ENCODE results near the gene TMEM176A.

Gene TMEM176A

GRCh38 chr7:150801946-150802771, 1.6 kb downstream of the TMEM176A start:
- DNase-seq (no peak), ATAC-seq (ENCODE audit: insufficient read depth, low read depth) (no peak)
- TF ChIP-seq CTCF (IDR thresholded peaks at IDR 0.05; ENCODE audit: borderline replicate concordance, extremely low read depth, low read length, poor library complexity, severe bottlenecking) (no peak), EZH2 (IDR thresholded peaks at IDR 0.05; ENCODE audit: borderline replicate concordance, low read depth, low read length, severe bottlenecking) (no peak)
- Histone ChIP-seq H3K4me2 (ENCODE audit: insufficient read depth, low read length) (no peak overlapping the region), H2AFZ (ENCODE audit: low read depth, low read length) (no peak overlapping the region), H3K79me2 (ENCODE audit: insufficient read depth, low read length) (no peaks in the 10 kb centered on the region), H3K27me3 (ENCODE audit: insufficient read depth, low read length, poor library complexity) (peaks cover 5% of the 10 kb centered on the region), H3K4me1 (ENCODE audit: insufficient read depth, low read length) (no peaks in the 10 kb centered on the region), H3K9ac (ENCODE audit: low read depth, low read length) (no peak overlapping the region), H3K27ac (ENCODE audit: low read length) (no peak overlapping the region), H4K20me1 (ENCODE audit: insufficient read depth, low read length) (no peaks in the 10 kb centered on the region), H3K4me3 (ENCODE audit: low read depth in 1 of 2, low read length in 2 of 2) (no peak overlapping the region), H3K9me3 (ENCODE audit: insufficient read depth, low read length, severe bottlenecking) (peaks cover 5% of the 10 kb centered on the region), H3K36me3 (ENCODE audit: insufficient read depth, low read length) (no peaks in the 10 kb centered on the region)

- H3K36me3 ChIP-seq (ENCODE audit: insufficient read depth, low read length) = no peaks in the 10 kb centered on the region
- H3K27me3 ChIP-seq (ENCODE audit: insufficient read depth, low read length, poor library complexity) = peaks cover 5% of the 10 kb centered on the region
Measured at GRCh38 chr7:150803161-150803860, 2.7 kb downstream of the TMEM176A start.

GRCh38 chr7:150804802-150805201, 4.2 kb downstream of the TMEM176A start:
- no peaks in the 10 kb centered on the region for H3K79me2 ChIP-seq (ENCODE audit: insufficient read depth, low read length)
- H3K4me2 ChIP-seq (ENCODE audit: insufficient read depth, low read length) = no peak overlapping the region
- peaks cover 5% of the 10 kb centered on the region for H3K9me3 ChIP-seq (ENCODE audit: insufficient read depth, low read length, severe bottlenecking)
- H3K4me1 ChIP-seq (ENCODE audit: insufficient read depth, low read length) = no peaks in the 10 kb centered on the region
- no peak overlapping the region for H3K9ac ChIP-seq (ENCODE audit: low read depth, low read length)
- H3K4me3 ChIP-seq (ENCODE audit: low read depth in 1 of 2, low read length in 2 of 2) = no peak overlapping the region
- ATAC-seq (ENCODE audit: insufficient read depth, low read depth) (no peak), DNase-seq (no peak)
- H3K27ac ChIP-seq (ENCODE audit: low read length) = no peak overlapping the region
- TF ChIP-seq CTCF (IDR thresholded peaks at IDR 0.05; ENCODE audit: borderline replicate concordance, extremely low read depth, low read length, poor library complexity, severe bottlenecking) = no peak
- no peak for TF ChIP-seq EZH2 (IDR thresholded peaks at IDR 0.05; ENCODE audit: borderline replicate concordance, low read depth, low read length, severe bottlenecking)
- H4K20me1 ChIP-seq (ENCODE audit: insufficient read depth, low read length) = no peaks in the 10 kb centered on the region
- H2AFZ ChIP-seq (ENCODE audit: low read depth, low read length) = no peak overlapping the region
- H3K36me3 ChIP-seq (ENCODE audit: insufficient read depth, low read length) = no peaks in the 10 kb centered on the region
- H3K27me3 ChIP-seq (ENCODE audit: insufficient read depth, low read length, poor library complexity) = peaks cover 5% of the 10 kb centered on the region

More at GRCh38 chr7:150803161-150803860, 2.7 kb downstream of the TMEM176A start:
- H4K20me1 ChIP-seq (ENCODE audit: insufficient read depth, low read length) = no peaks in the 10 kb centered on the region
- H3K79me2 ChIP-seq (ENCODE audit: insufficient read depth, low read length) = no peaks in the 10 kb centered on the region
- H3K9me3 ChIP-seq (ENCODE audit: insufficient read depth, low read length, severe bottlenecking) = peaks cover 5% of the 10 kb centered on the region
- no peaks in the 10 kb centered on the region for H3K4me1 ChIP-seq (ENCODE audit: insufficient read depth, low read length)
- H3K4me2 ChIP-seq (ENCODE audit: insufficient read depth, low read length) = no peak overlapping the region
- DNase-seq = no peak
- H2AFZ ChIP-seq (ENCODE audit: low read depth, low read length) = no peak overlapping the region
- no peak overlapping the region for H3K4me3 ChIP-seq (ENCODE audit: low read depth in 1 of 2, low read length in 2 of 2)
- H3K9ac ChIP-seq (ENCODE audit: low read depth, low read length) = no peak overlapping the region
- TF ChIP-seq CTCF (IDR thresholded peaks at IDR 0.05; ENCODE audit: borderline replicate concordance, extremely low read depth, low read length, poor library complexity, severe bottlenecking) (no peak), EZH2 (IDR thresholded peaks at IDR 0.05; ENCODE audit: borderline replicate concordance, low read depth, low read length, severe bottlenecking) (no peak)
- ATAC-seq (ENCODE audit: insufficient read depth, low read depth) = no peak
- no peak overlapping the region for H3K27ac ChIP-seq (ENCODE audit: low read length)

Data from DND-41 (cell line).